ENCODE results near the gene BCL7C.

GRCh38 chr16:30886145-30886544 is 7.7 kb downstream of the BCL7C start:
- TF ChIP-seq CTCF (IDR thresholded peaks at IDR 0.05) (no peak), POLR2A (IDR thresholded peaks at IDR 0.05) (no peak)

All from testis (tissue), 2 donors.